Cardiac muscle cell (in vitro differentiated cells and primary cell): ENCODE measurements around the gene GSTM3. TPM values are rescaled to one million over a fixed set of nuclear protein-coding genes. Genes with fewer than 3 reads are reported as not detected.

ENCODE experiments used
- DNase-seq, 2 donors: peaks; one replicate each; pipeline versions ENCODE4 v3.0.0 to v3.0.0-alpha.2; 2010 to 2017; ENCODE audit warnings: low read depth in 1 of 2, low spot score in 1 of 2
- H3K27ac ChIP-seq: fragments of 200-600 bp; sonication (generic); 2 replicates; pipeline ENCODE4 v1.5.1; 2016
- H3K27me3 ChIP-seq: fragments of 200-600 bp; sonication (generic); 2 replicates; pipeline ENCODE4 v1.6.0; 2016; ENCODE audit warnings: control low read depth
- H3K36me3 ChIP-seq: fragments of 200-600 bp; sonication (generic); 2 replicates; pipeline ENCODE4 v1.5.1; 2016; ENCODE audit warnings: control low read depth
- H3K4me1 ChIP-seq: fragments of 200-600 bp; sonication (generic); 2 replicates; pipeline ENCODE4 v1.8.1; 2017; ENCODE audit warnings: low read depth, mild to moderate bottlenecking, mixed run types
- H3K4me3 ChIP-seq: fragments of 200-600 bp; sonication (generic); 2 replicates; pipeline ENCODE4 v1.5.1; 2016; ENCODE audit warnings: mild to moderate bottlenecking
- H3K9me3 ChIP-seq: fragments of 200-600 bp; sonication (generic); 2 replicates; pipeline ENCODE4 v1.5.1; 2017; ENCODE audit warnings: low read depth, mild to moderate bottlenecking, control low read depth
- CTCF ChIP-seq: IDR thresholded peaks from 2 replicates; pipeline ENCODE4 v1.5.1; 2012; ENCODE audit warnings: low read depth, mild to moderate bottlenecking, low read length
- polyA plus RNA-seq: library from polyadenylated mRNA; unstranded; fragments of >200 nt; fragmentation: Nextera tagmentation; extraction: Ambion mirVana; gene quantifications from 2 replicates; pipeline ENCODE4 v1.2.1, GENCODE V29; 2016
- total RNA-seq: library from RNA; depleted of rRNA; stranded (reverse); fragments of >200 nt; gene quantifications from 2 replicates; pipeline ENCODE4 v1.2.3, GENCODE V29; 2016

Gene GSTM3
- total and polyA plus RNA-seq, 2 experiments from 2014 or later: 65.8 to 139 TPM

- no peak for TF ChIP-seq CTCF
- Histone ChIP-seq H3K9me3 (no peaks in the 10 kb centered on the region), H3K36me3 (no peaks in the 10 kb centered on the region), H3K4me1 (peaks cover 5% of the 10 kb centered on the region), H3K4me3 (no peak overlapping the region), H3K27me3 (no peaks in the 10 kb centered on the region), H3K27ac (no peak overlapping the region)
- DNase-seq: no peak
These were observed 25.2 kb upstream of the GSTM3 start for GRCh38 chr1:109765896-109766615.

GRCh38 chr1:109765483-109765815 is 24.6 kb upstream of the GSTM3 start:
- H3K27me3 ChIP-seq: no peaks in the 10 kb centered on the region
- DNase-seq: no peak
- H3K9me3 ChIP-seq: no peaks in the 10 kb centered on the region
- H3K4me3 ChIP-seq: no peak overlapping the region
- peaks cover 5% of the 10 kb centered on the region for H3K4me1 ChIP-seq
- no peaks in the 10 kb centered on the region for H3K36me3 ChIP-seq
- H3K27ac ChIP-seq: no peak overlapping the region
- TF ChIP-seq CTCF: no peak

- no peak for TF ChIP-seq CTCF
- no peaks in the 10 kb centered on the region for H3K9me3 ChIP-seq
- no peaks in the 10 kb centered on the region for H3K27me3 ChIP-seq
- H3K4me3 ChIP-seq: no peak overlapping the region
- peaks cover 5% of the 10 kb centered on the region for H3K4me1 ChIP-seq
- DNase-seq: no peak
- no peak overlapping the region for H3K27ac ChIP-seq
- no peaks in the 10 kb centered on the region for H3K36me3 ChIP-seq
These were observed 24.0 kb upstream of the GSTM3 start for GRCh38 chr1:109764561-109765482.

GRCh38 chr1:109763646-109764415 is 23.0 kb upstream of the GSTM3 start, which contains the start of gene EPS8L3:
TSS of gene EPS8L3 (minus strand) at chr1:109763923. CDS start at chr1:109761749, 2,174 bp downstream.
- H3K36me3 ChIP-seq: no peaks in the 10 kb centered on the region
- no peaks in the 10 kb centered on the region for H3K9me3 ChIP-seq
- no peak for DNase-seq
- H3K27ac ChIP-seq: no peak within 1 kb of the TSS
- peaks cover 5% of the 10 kb centered on the region for H3K4me1 ChIP-seq
- TF ChIP-seq CTCF: no peak
- no peaks in the 10 kb centered on the region for H3K27me3 ChIP-seq
- no peak within 1 kb of the TSS for H3K4me3 ChIP-seq
